GM23248 (cell line): ENCODE measurements around the gene PRLR. TPM values are rescaled to one million over a fixed set of nuclear protein-coding genes. Genes with fewer than 3 reads are reported as not detected.

Experiments used
- DNase-seq: peaks from one replicate; pipeline ENCODE4 v3.0.0-alpha.2; 2015
- H2AFZ ChIP-seq: fragments of 200-600 bp; sonication (generic); 2 replicates; pipeline ENCODE4 v1.6.1; 2016; ENCODE audit warnings: antibody characterized with exemption
- H3F3A ChIP-seq: fragments of 200-600 bp; sonication (generic); 2 replicates; pipeline ENCODE4 v1.6.1; 2016; ENCODE audit warnings: mild to moderate bottlenecking, antibody characterized with exemption, mixed run types; ENCODE audit not compliant: insufficient read depth
- H3K27ac ChIP-seq: fragments of 200-600 bp; sonication (generic); 2 replicates; pipeline ENCODE4 v1.5.1; 2016; ENCODE audit warnings: mild to moderate bottlenecking
- H3K27me3 ChIP-seq: fragments of 200-600 bp; sonication (generic); replicated peaks from 2 replicates; pipeline ENCODE4 v1.6.1; 2016; ENCODE audit warnings: mild to moderate bottlenecking; ENCODE audit not compliant: insufficient read depth
- H3K36me3 ChIP-seq: fragments of 200-600 bp; sonication (generic); 2 replicates; pipeline ENCODE4 v1.6.1; 2016; ENCODE audit warnings: low read depth, mild to moderate bottlenecking
- H3K4me1 ChIP-seq: fragments of 200-600 bp; sonication (generic); 2 replicates; pipeline ENCODE4 v1.6.1; 2016; ENCODE audit warnings: mild to moderate bottlenecking; ENCODE audit not compliant: insufficient read depth
- H3K4me2 ChIP-seq: fragments of 200-600 bp; sonication (generic); one replicate; pipeline ENCODE4 v1.6.1; 2016; ENCODE audit warnings: mild to moderate bottlenecking; ENCODE audit not compliant: unreplicated experiment
- H3K4me3 ChIP-seq: fragments of 200-600 bp; sonication (generic); 2 replicates; pipeline ENCODE4 v1.5.1; 2016; ENCODE audit warnings: mild to moderate bottlenecking
- H3K79me2 ChIP-seq: fragments of 200-600 bp; sonication (generic); 2 replicates; pipeline ENCODE4 v1.6.1; 2016; ENCODE audit warnings: mild to moderate bottlenecking; ENCODE audit not compliant: insufficient read depth
- H3K9ac ChIP-seq: fragments of 200-600 bp; sonication (generic); 2 replicates; pipeline ENCODE4 v1.6.1; 2016; ENCODE audit warnings: mild to moderate bottlenecking
- H3K9me2 ChIP-seq: fragments of 200-600 bp; sonication (generic); 2 replicates; pipeline ENCODE4 v1.6.1; 2016; ENCODE audit warnings: mixed run types, mild to moderate bottlenecking, moderate library complexity; ENCODE audit not compliant: insufficient read depth
- H3K9me3 ChIP-seq: fragments of 200-600 bp; sonication (generic); one replicate; pipeline ENCODE4 v1.6.1; 2017; ENCODE audit warnings: low read depth
- H4K20me1 ChIP-seq: fragments of 200-600 bp; sonication (generic); 2 replicates; pipeline ENCODE4 v1.6.0; 2016; ENCODE audit not compliant: insufficient read depth
- EZH2 ChIP-seq: fragments of 200-600 bp; sonication (generic); IDR thresholded peaks from 2 replicates; pipeline ENCODE4 v1.6.1; 2018; ENCODE audit warnings: antibody characterized with exemption, mild to moderate bottlenecking; ENCODE audit not compliant: insufficient read depth, poor library complexity, severe bottlenecking
- EZH2phosphoT487 ChIP-seq: fragments of 200-600 bp; sonication (generic); IDR thresholded peaks from 2 replicates; pipeline ENCODE4 v1.6.1; 2018; ENCODE audit warnings: antibody characterized with exemption, moderate library complexity, mild to moderate bottlenecking, low read depth; ENCODE audit not compliant: insufficient read depth
- WGBS, 2 experiments: methylation state at CpG; one replicate each; pipeline ENCODE4 v1.1.6; 2015 to 2017; ENCODE audit warnings: low lambda C conversion rate in 2 of 2, low coverage in 1 of 2; ENCODE audit errors: missing lambda C conversion rate in 2 of 2; 5-methylcytosine and 5-hydroxymethylcytosine counted together
- in situ Hi-C: fragments of 300-500 bp; cut with MboI; formaldehyde crosslinking; loops from 2 replicates; pipeline ENCODE4 v1.15.0; 2020
- polyA plus RNA-seq: library from polyadenylated mRNA; unstranded; fragments of >200 nt; fragmentation: Nextera tagmentation; extraction: Ambion mirVana; gene quantifications from 2 replicates; pipeline ENCODE4 v1.2.1, GENCODE V29; 2016
- total RNA-seq: library from RNA; depleted of rRNA; stranded (reverse); fragments of >200 nt; shearing (Covaris generic); gene quantifications from 2 replicates; pipeline ENCODE4 v1.2.3, GENCODE V29; 2014

Gene PRLR
- total and polyA plus RNA-seq, 2 experiments from 2014 or later, result 0.80 to 5.8 TPM

- Histone ChIP-seq H3K4me1 (peaks cover 4% of the 10 kb centered on the region; the same call in 1 of the 2 replicates), H3K4me2 (no peak overlapping the region), H3K79me2 (no peaks in the 10 kb centered on the region), H3F3A (peaks cover 7% of the 10 kb centered on the region; the same call in 1 of the 2 replicates), H3K27me3 (peaks cover 58% of the 10 kb centered on the region), H3K9me2 (no peaks in the 10 kb centered on the region), H3K27ac (no peak overlapping the region), H3K36me3 (no peaks in the 10 kb centered on the region), H3K4me3 (no peak overlapping the region), H3K9me3 (no peaks in the 10 kb centered on the region), H4K20me1 (no peaks in the 10 kb centered on the region), H2AFZ (no peak overlapping the region), H3K9ac (no peak overlapping the region)
- DNase-seq, result no peak
- in situ Hi-C loops, result no loop called here
- WGBS, 2 experiments, result 91 to 93% methylated on average over 4 of the region's 4 CpGs
- TF ChIP-seq EZH2phosphoT487, result no peak
These were observed 2.6 kb downstream of the PRLR start for GRCh38 chr5:35227720-35228119.

GRCh38 chr5:35223787-35224395, 6.4 kb downstream of the PRLR start:
- H3K27ac ChIP-seq, result no peak overlapping the region
- in situ Hi-C loops, result loop anchor here (25.0 kb wide), 1 partner anchor 713 kb away; the partner anchor contains the start of gene CAPSL
- no peak overlapping the region for H3K4me3 ChIP-seq
- H3K27me3 ChIP-seq, result peaks cover 45% of the 10 kb centered on the region
- H3K36me3 ChIP-seq, result no peaks in the 10 kb centered on the region
- no peaks in the 10 kb centered on the region for H3K9me2 ChIP-seq
- TF ChIP-seq EZH2, result no peak
- TF ChIP-seq EZH2phosphoT487, result no peak
- no peak overlapping the region for H3K4me2 ChIP-seq
- H4K20me1 ChIP-seq, result no peaks in the 10 kb centered on the region
- H3K79me2 ChIP-seq, result no peaks in the 10 kb centered on the region
- no peak overlapping the region for H3K9ac ChIP-seq
- H3K9me3 ChIP-seq, result no peaks in the 10 kb centered on the region
- DNase-seq, result no peak
- H2AFZ ChIP-seq, result no peak overlapping the region
- no peaks in the 10 kb centered on the region for H3K4me1 ChIP-seq
- 72 to 76% methylated on average over 7 of the region's 7 CpGs for WGBS, 2 experiments
- no peaks in the 10 kb centered on the region for H3F3A ChIP-seq

GRCh38 chr5:35220967-35221366, 9.3 kb downstream of the PRLR start:
- Histone ChIP-seq H3K9me3 (no peaks in the 10 kb centered on the region), H3K27me3 (peaks cover 19% of the 10 kb centered on the region), H3K27ac (no peak overlapping the region), H2AFZ (no peak overlapping the region), H3K9me2 (no peaks in the 10 kb centered on the region), H3K4me3 (no peak overlapping the region), H4K20me1 (no peaks in the 10 kb centered on the region), H3K4me1 (no peaks in the 10 kb centered on the region), H3F3A (no peaks in the 10 kb centered on the region), H3K9ac (no peak overlapping the region), H3K79me2 (no peaks in the 10 kb centered on the region), H3K36me3 (no peaks in the 10 kb centered on the region), H3K4me2 (no peak overlapping the region)
- DNase-seq, result no peak
- TF ChIP-seq EZH2, result no peak
- no peak for TF ChIP-seq EZH2phosphoT487
- in situ Hi-C loops, result loop anchor here (25.0 kb wide), 1 partner anchor 716 kb away; the partner anchor contains the start of gene CAPSL

- no peak for DNase-seq
- Histone ChIP-seq H3K36me3 (no peaks in the 10 kb centered on the region), H3K9ac (no peak overlapping the region), H3K27me3 (peaks cover 5% of the 10 kb centered on the region; the same call in 1 of the 2 replicates), H4K20me1 (no peaks in the 10 kb centered on the region), H3K9me3 (no peaks in the 10 kb centered on the region), H3K27ac (no peak overlapping the region), H3K4me2 (no peak overlapping the region), H3K9me2 (no peaks in the 10 kb centered on the region), H3K4me1 (no peaks in the 10 kb centered on the region), H2AFZ (no peak overlapping the region), H3K79me2 (no peaks in the 10 kb centered on the region), H3F3A (no peaks in the 10 kb centered on the region), H3K4me3 (no peak overlapping the region)
- in situ Hi-C loops, result loop anchor here (25.0 kb wide), 1 partner anchor 718 kb away; the partner anchor contains the start of gene CAPSL
- WGBS, 2 experiments, result 92 to 97% methylated on average over 4 of the region's 4 CpGs
- TF ChIP-seq EZH2, result no peak
- no peak for TF ChIP-seq EZH2phosphoT487
These were observed 11.3 kb downstream of the PRLR start for GRCh38 chr5:35218981-35219380.

GRCh38 chr5:35214051-35214450, 16.2 kb downstream of the PRLR start:
- no peak for DNase-seq
- 85% methylated on average over 2 of the region's 2 CpGs for WGBS, 2 experiments
- no peaks in the 10 kb centered on the region for H3K4me1 ChIP-seq
- TF ChIP-seq EZH2phosphoT487 (no peak), EZH2 (no peak)
- H3K27me3 ChIP-seq, result no peaks in the 10 kb centered on the region
- no peaks in the 10 kb centered on the region for H3K9me2 ChIP-seq
- no peaks in the 10 kb centered on the region for H3K36me3 ChIP-seq
- in situ Hi-C loops, result loop anchor here (25.0 kb wide), 1 partner anchor 723 kb away; the partner anchor contains the start of gene CAPSL
- H3K9ac ChIP-seq, result no peak overlapping the region
- no peak overlapping the region for H2AFZ ChIP-seq
- no peaks in the 10 kb centered on the region for H3K79me2 ChIP-seq
- no peak overlapping the region for H3K4me2 ChIP-seq
- H3K4me3 ChIP-seq, result no peak overlapping the region
- H3F3A ChIP-seq, result no peaks in the 10 kb centered on the region
- no peak overlapping the region for H3K27ac ChIP-seq
- no peaks in the 10 kb centered on the region for H3K9me3 ChIP-seq
- H4K20me1 ChIP-seq, result no peaks in the 10 kb centered on the region
